Fibroblast of peridontal ligament (primary cell): ENCODE measurements around the gene POT1.

ENCODE experiments used
- DNase-seq: peaks from one replicate; pipeline ENCODE4 v3.0.0-alpha.2; 2010; ENCODE audit errors: extremely low read depth

Gene POT1

GRCh38 chr7:124912972-124913371 lies 16.7 kb downstream of the POT1 start:
- DNase-seq: no peak

DNA sequence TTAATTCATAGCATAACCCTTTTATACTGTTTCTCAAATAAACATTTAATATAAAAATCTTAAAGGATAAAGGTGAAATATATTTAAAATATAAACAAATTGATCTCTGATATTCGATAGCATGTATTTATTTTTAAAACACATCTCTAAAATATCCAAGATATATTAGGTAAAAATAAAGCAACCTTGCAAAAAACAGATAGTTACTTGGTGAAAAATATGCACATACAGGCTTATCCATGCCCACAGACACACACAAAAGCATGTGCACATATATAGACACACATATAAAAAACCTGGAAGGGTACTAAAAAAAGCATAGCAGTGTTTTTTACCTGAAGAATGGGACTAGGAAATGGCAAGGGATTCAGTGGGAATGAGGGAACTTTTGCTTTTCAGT lies 19.8 kb downstream of the POT1 start:
- no peak for DNase-seq

- peak; percentile 11 for DNase-seq
Measured at GRCh38 chr7:124908259-124908658, 21.4 kb downstream of the POT1 start.

DNA sequence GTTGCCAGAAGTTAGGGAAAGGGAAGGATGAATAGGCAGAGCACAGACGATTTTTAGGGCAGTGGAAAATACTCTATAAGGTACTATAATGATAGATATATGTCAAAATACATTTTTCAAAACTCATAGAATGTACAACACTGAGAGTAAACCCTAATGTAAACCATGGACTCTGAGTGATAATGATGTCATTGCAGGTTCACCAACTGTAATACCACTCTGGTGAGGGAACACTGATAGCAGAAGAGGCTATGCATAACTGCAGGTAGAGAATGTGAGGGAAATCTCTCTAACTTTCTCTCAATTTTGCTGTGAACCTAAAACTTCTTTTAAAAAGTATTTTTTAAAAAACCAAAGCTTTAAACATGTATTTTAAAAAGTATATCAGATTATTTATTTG lies 22.1 kb downstream of the POT1 start:
- no peak for DNase-seq

DNA sequence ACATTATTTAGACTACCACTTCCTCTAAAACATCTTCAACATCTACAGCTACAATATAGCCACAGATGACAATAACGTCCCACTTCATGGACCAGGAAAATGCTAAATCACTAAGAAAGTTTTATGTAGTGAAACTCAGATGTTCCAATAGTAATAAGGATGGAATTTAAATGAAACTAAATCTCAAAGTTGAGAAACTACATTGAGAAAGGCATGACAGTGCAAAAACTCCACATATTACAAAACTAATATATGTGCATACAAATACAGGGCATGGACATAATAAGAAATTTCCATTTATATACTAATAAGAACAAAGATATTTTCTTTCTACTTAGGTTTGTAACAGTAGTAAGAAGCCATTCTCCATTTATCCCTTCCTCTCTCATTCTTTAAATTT lies 31.1 kb downstream of the POT1 start:
- peak; percentile 52 for DNase-seq

DNA sequence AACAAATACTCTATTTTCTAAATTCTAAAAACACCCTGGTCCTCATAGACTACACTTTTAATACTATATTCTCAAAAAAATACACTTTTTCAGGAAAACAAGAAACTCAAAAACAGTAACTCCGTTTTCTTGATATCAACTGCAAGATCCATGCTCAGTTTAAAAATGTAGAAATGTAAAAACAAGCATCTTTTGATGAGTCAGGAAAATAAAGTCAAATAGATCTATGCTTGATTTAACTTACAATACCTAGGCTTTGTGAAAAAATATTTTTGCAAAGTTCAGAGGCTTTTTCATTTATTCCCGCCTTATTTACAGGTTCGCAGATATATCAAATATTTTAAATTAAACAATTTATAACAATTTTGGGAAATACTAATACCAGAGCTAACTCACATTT lies 33.6 kb downstream of the POT1 start:
- no peak for DNase-seq

- no peak for DNase-seq
Measured at GRCh38 chr7:124893140-124893827, 36.3 kb downstream of the POT1 start.

DNA sequence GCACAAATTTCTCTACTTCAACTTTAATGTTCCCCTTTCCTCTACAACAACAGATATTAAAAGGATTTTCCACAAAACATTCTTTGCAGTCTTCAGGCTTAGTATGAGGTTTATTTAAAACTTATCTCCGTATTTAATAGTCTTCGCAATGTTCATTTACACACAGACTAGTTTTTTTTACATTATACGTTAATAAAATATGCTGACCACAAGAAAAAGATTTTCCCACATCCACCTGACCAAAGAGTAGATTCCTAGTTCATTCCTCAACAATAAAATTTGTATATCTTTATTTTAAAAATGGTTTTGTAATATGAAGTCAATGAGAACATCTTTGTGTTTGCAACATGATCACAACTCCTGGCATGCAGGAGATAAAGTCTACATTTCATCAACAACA lies 42.4 kb downstream of the POT1 start:
- no peak for DNase-seq

DNA sequence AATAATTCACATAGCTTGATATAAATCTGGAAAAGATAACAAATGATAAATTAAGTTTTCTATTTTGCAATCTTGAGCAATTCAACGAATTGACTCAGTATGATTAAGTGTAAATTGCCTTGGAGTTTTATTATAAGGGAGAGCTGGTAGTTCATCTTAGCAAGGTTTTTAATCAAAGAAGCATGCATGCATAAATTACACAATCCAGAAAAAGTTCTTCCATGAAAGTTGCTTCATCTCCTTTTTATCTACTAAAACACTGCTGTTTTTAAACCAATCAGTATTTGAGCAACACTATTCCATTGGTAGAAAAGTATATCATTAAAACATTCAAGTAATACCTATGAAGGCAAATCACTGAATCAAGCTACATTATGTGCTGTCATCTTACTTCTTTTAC lies 47.6 kb downstream of the POT1 start:
- DNase-seq: no peak

DNA sequence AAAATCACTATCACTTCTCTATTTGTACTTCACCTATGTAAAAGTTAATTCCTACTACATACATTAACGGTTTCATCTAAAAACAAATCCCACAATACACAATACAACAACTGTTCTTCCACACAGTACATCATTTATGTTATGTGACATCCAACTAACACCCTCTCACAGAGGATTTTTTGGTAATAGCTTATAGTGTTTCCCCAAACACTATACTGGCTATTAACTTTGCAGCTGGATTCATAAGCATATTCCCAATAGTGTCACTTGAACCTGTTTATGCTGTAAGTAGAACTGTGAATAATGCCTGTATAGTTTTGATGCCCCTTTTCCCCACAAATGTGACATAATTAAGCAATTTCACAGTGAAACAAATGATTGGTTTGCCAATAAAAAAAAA lies 49.9 kb downstream of the POT1 start:
- DNase-seq: no peak

DNA sequence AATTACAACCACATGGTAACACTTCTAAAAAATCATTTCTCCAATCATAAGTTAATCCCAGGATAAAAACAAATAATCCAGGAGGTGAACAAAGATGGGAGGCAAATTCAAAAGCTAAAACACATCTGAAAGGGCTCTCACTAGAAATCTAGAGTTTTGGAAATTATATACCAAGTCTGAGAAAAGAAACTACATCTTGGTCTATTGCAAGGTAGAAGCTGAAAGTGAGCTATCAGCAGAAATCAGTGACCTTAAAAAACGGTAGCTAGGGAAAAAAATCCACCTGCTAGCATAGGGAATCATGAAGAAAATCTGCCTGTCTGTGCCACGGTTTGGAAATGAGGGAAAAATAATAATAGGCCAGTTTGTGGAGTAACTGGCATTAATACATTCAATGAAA lies 50.5 kb downstream of the POT1 start:
- DNase-seq: no peak

DNA sequence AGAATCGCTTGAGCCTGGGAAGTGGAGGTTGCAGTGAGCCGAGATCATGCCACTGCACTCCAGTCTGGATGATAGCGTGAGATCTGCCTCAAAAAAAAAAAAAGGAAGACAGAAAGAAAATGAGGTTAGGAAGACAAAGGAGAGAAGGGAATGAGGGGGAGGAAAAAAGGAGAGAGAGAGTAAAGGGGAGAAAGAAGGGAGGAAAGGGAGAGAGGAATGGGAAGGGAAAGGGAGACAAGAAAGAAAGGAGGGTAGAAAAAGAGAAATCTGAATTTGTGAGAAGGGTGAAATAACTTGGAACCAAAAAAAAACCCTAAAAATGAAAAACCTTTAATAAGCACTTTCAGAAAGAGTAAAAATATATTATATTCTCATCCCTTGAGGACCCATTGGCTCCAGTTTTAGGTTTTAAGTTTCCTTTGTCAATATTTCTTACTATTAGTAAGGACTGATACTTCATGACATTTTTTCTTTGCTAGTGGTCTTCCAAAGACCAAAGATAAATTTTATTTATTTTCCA lies 54.9 kb downstream of the POT1 start:
- DNase-seq: no peak

GRCh38 chr7:124857672-124858235 lies 71.9 kb downstream of the POT1 start:
- no peak for DNase-seq

DNA sequence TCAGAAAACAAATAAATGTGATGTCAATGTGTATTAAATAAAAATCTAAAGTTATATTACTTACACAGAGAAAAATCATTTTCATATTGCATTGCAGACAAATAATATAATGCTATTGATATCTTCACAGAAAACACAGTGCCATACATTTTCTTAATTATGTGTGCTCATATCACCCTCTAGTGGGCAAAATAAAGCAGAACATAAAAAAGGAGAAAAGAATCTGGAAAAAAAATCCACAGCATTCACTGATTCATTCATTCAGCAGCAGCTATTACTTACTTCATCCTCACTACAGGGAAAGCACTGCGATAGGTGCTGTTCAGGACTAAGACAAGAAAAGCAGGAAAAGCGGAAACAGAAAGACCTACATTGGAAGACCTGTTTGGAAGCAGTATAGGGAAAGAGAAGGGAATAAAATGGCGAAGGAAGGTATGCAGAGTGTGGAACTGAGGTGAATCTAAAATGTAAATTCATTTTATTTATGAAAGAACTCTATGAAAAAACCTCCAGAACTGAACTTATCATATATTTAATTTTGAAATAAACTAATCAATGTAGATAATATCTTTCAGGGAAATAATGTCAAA lies 73.2 kb downstream of the POT1 start:
- DNase-seq: peak; percentile 61

GRCh38 chr7:124843336-124843735 lies 86.3 kb downstream of the POT1 start:
- DNase-seq: no peak

- DNase-seq: peak; percentile 3
Measured at GRCh38 chr7:124840435-124840834, 89.2 kb downstream of the POT1 start.

- no peak for DNase-seq
Measured at GRCh38 chr7:124839687-124840086, 89.9 kb downstream of the POT1 start.

- DNase-seq: no peak
Measured at GRCh38 chr7:124836173-124836572, 93.5 kb downstream of the POT1 start.

DNA sequence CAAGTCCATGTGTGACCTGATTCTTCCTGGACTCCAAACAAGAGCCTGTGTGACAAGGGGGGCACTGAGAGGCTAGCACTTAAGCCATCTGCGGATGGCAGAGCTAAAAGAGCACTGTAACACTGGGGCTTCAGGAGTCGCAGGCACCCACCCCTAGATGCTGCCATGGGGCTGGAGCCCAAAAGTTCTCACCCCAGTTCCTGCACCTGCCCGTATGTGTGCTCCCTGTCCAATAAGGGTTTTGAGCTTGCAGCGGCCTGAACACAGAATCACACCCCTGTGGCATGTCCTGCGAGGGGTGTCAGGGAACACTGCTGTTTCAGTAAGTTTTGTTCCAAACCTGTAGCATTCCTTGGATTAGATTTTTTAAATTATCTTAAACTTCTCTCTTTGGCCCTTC lies 110.8 kb downstream of the POT1 start:
- DNase-seq: no peak

GRCh38 chr7:124813994-124814798 lies 115.4 kb downstream of the POT1 start:
- DNase-seq: no peak

DNA sequence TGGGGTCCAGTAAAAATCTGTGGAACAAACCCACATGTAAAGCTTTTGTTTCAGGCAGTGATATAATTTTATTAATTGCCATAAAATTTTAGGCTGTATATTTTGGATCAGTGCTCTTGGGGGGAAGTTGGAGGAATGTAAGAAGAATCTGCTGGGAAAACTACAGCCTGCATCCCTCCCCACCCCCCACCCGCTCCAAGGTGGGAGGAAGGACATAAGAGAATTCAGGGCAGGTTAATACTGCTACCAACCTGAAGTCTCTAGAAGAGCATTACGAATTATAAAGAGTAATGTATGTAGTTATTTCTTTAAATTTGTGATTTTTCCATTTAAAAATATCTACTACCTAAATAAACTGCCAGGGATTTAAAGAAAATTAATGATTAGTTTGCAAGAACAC lies 116.9 kb downstream of the POT1 start:
- no peak for DNase-seq

GRCh38 chr7:124811341-124811740 lies 118.3 kb downstream of the POT1 start:
- DNase-seq: no peak

DNA sequence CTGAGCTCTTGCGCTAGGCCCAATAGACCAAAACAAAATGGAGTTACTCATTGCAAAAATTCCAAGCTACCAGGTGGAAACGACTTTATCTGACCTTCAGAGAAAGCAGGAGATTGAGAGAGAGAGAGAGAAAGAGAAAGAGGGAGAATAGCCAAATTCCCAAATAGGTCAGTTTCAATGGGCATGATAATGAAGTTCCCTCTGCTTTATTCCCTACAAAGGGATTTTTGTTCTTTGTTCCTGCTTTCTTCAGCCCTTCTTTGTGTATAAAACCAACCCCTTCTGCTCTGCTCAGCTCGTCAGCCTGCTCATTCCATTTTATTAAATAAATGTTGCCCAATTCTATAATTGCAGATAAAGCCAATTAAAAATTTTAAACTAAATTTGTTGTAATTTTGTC lies 119.0 kb downstream of the POT1 start:
- DNase-seq: no peak
